HUES6 (cell line): Measurements from ENCODE around the gene HK1.
"Not testable (repeated sequence)": the region's sequence is repeated elsewhere in the genome, so short reads cannot be mapped to it uniquely, and the experiment has no call there.

Experiments used
- H3K27ac ChIP-seq: 2 replicates; pipeline ENCODE4 v1.7.0; 2013; ENCODE audit warnings: low read depth, mild to moderate bottlenecking, low read length, inconsistent platforms
- H3K27me3 ChIP-seq: 2 replicates; pipeline ENCODE4 v1.6.1; 2013; ENCODE audit warnings: low read length; ENCODE audit not compliant: control insufficient read depth, insufficient read depth
- H3K36me3 ChIP-seq: 2 replicates; pipeline ENCODE4 v1.6.1; 2013; ENCODE audit warnings: low read length; ENCODE audit not compliant: control insufficient read depth, insufficient read depth
- H3K4me1 ChIP-seq: 2 replicates; pipeline ENCODE4 v1.6.1; 2013; ENCODE audit warnings: low read length; ENCODE audit not compliant: control insufficient read depth, insufficient read depth
- H3K4me3 ChIP-seq: 2 replicates; pipeline ENCODE4 v1.5.1; 2013; ENCODE audit warnings: low read depth, low read length
- H3K9ac ChIP-seq: one replicate; pipeline ENCODE4 v1.6.1; 2013; ENCODE audit warnings: mild to moderate bottlenecking, low read length
- H3K9me3 ChIP-seq: 2 replicates; pipeline ENCODE4 v1.6.1; 2013; ENCODE audit warnings: low read depth, low read length; ENCODE audit not compliant: control insufficient read depth, insufficient read depth

The HK1 gene

GRCh38 chr10:69320521-69320920, 42.2 kb downstream of the HK1 start:
- no peaks in the 10 kb centered on the region for H3K9me3 ChIP-seq
- H3K27me3 ChIP-seq: no peaks in the 10 kb centered on the region
- H3K36me3 ChIP-seq: no peaks in the 10 kb centered on the region
- H3K4me3 ChIP-seq: peak overlapping the region; percentile 96
- no peak overlapping the region for H3K9ac ChIP-seq
- H3K27ac ChIP-seq: no peak overlapping the region
- H3K4me1 ChIP-seq: peaks cover 63% of the 10 kb centered on the region

GRCh38 chr10:69321039-69321715, 42.9 kb downstream of the HK1 start:
- peak overlapping the region; percentile 96 for H3K4me3 ChIP-seq
- H3K27ac ChIP-seq: 0 out of 2 replicates have a peak overlapping the region, but pooled peaks have one; percentile 13
- no peak overlapping the region for H3K9ac ChIP-seq
- no peaks in the 10 kb centered on the region for H3K36me3 ChIP-seq
- H3K27me3 ChIP-seq: no peaks in the 10 kb centered on the region
- no peaks in the 10 kb centered on the region for H3K9me3 ChIP-seq
- H3K4me1 ChIP-seq: peaks cover 61% of the 10 kb centered on the region

DNA sequence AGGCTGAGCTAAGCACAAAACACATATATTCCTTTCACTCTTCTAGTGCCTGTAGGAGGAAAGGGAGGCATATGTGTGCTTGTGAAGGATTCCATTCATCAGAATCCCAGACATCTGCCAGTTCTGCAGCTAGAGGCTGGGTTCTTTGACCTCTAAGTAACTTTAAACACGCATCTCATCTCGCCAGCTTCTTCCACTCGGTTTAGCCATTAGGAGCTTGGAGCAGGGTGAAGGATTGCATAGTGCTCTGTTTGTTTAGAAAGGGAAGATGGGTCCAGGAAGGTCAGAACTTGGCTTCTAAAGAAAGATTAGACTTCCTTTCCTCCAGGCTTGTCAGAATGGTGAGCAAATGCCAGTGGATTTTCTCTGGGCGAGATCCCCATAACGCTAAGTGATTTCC, 43.6 kb downstream of the HK1 start:
- peak overlapping the region; percentile 96; the same call in 1 of the 2 replicates for H3K4me3 ChIP-seq
- no peaks in the 10 kb centered on the region for H3K9me3 ChIP-seq
- H3K9ac ChIP-seq: no peak overlapping the region
- no peaks in the 10 kb centered on the region for H3K36me3 ChIP-seq
- no peak overlapping the region for H3K27ac ChIP-seq
- peaks cover 61% of the 10 kb centered on the region for H3K4me1 ChIP-seq
- H3K27me3 ChIP-seq: no peaks in the 10 kb centered on the region

DNA sequence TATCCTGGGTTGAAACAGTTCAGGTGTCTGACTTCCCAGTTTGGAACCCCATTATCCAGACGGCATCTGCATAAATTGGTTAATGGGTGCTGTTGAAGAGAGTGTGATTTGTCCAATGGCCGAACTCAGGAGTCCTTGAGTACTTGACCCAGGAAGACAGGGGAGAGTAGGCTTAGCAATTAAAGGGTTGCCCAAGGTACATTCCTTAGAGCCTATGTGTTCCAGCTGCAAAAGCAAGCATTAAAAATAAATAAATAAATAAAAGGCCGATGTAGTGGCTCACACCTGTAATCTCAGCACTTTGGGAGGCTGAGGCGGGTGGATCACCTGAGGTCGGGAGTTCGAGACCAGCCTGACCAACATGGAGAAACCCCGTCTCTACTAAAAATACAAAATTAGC, 44.0 kb downstream of the HK1 start:
- H3K9me3 ChIP-seq, H3K9ac ChIP-seq, H3K27me3 ChIP-seq, H3K36me3 ChIP-seq, H3K27ac ChIP-seq, H3K4me3 ChIP-seq: not testable (repeated sequence)
- peaks cover 59% of the 10 kb centered on the region for H3K4me1 ChIP-seq

GRCh38 chr10:69323622-69324021, 45.3 kb downstream of the HK1 start:
- no peaks in the 10 kb centered on the region for H3K36me3 ChIP-seq
- no peak overlapping the region for H3K27ac ChIP-seq
- no peak overlapping the region for H3K4me3 ChIP-seq
- H3K9me3 ChIP-seq: no peaks in the 10 kb centered on the region
- H3K4me1 ChIP-seq: peaks cover 65% of the 10 kb centered on the region
- H3K27me3 ChIP-seq: no peaks in the 10 kb centered on the region
- no peak overlapping the region for H3K9ac ChIP-seq

- Histone ChIP-seq H3K9me3 (no peaks in the 10 kb centered on the region), H3K9ac (no peak overlapping the region), H3K27me3 (no peaks in the 10 kb centered on the region), H3K36me3 (no peaks in the 10 kb centered on the region), H3K27ac (no peak overlapping the region), H3K4me1 (peaks cover 74% of the 10 kb centered on the region), H3K4me3 (no peak overlapping the region)
Measured at GRCh38 chr10:69324583-69324982, 46.3 kb downstream of the HK1 start.

GRCh38 chr10:69325637-69326523, 47.6 kb downstream of the HK1 start:
- not testable (repeated sequence) for H3K27me3 ChIP-seq, H3K9me3 ChIP-seq, H3K36me3 ChIP-seq
- Histone ChIP-seq H3K27ac (peak overlapping the region; percentile 32), H3K4me1 (peaks cover 75% of the 10 kb centered on the region), H3K4me3 (peak overlapping the region; percentile 12; the same call in 1 of the 2 replicates), H3K9ac (peak overlapping the region; percentile 17)

- Histone ChIP-seq H3K4me3 (peak overlapping the region; percentile 12; the same call in 1 of the 2 replicates), H3K4me1 (peaks cover 75% of the 10 kb centered on the region), H3K27ac (peak overlapping the region; percentile 32), H3K27me3 (no peaks in the 10 kb centered on the region), H3K9me3 (no peaks in the 10 kb centered on the region), H3K9ac (peak overlapping the region; percentile 17), H3K36me3 (peaks cover 11% of the 10 kb centered on the region; the same call in 1 of the 2 replicates)
Measured at GRCh38 chr10:69326692-69327091, 48.4 kb downstream of the HK1 start.

- Histone ChIP-seq H3K4me1 (peaks cover 78% of the 10 kb centered on the region), H3K36me3 (peaks cover 14% of the 10 kb centered on the region), H3K27ac (peak overlapping the region; percentile 93), H3K9ac (peak overlapping the region; percentile 72), H3K9me3 (no peaks in the 10 kb centered on the region), H3K27me3 (no peaks in the 10 kb centered on the region), H3K4me3 (peak overlapping the region; percentile 14; the same call in 1 of the 2 replicates)
Measured at GRCh38 chr10:69327463-69328379, 49.4 kb downstream of the HK1 start.

- Histone ChIP-seq H3K4me1 (peaks cover 84% of the 10 kb centered on the region), H3K4me3 (no peak overlapping the region), H3K9ac (peak overlapping the region; percentile 72), H3K27ac (peak overlapping the region; percentile 93), H3K36me3 (peaks cover 17% of the 10 kb centered on the region), H3K9me3 (no peaks in the 10 kb centered on the region), H3K27me3 (no peaks in the 10 kb centered on the region)
Measured at GRCh38 chr10:69328380-69328735, 50.1 kb downstream of the HK1 start.
